Measurements from ENCODE around the gene PLCB4.

Gene PLCB4

GRCh38 chr20:9227896-9228615 lies 159.2 kb downstream of the PLCB4 start:
- in situ Hi-C loops (cut with MboI; ENCODE audit: low pct_unique_long_range_greater_than_20kb, low sequenced_read_pairs, unreplicated experiment) = no loop called here
- DNase-seq (ENCODE audit: low spot score) = no peak
- no peak for TF ChIP-seq CTCF (IDR thresholded peaks at IDR 0.05; ENCODE audit: extremely low read depth, insufficient read depth, missing control alignments)

DNA sequence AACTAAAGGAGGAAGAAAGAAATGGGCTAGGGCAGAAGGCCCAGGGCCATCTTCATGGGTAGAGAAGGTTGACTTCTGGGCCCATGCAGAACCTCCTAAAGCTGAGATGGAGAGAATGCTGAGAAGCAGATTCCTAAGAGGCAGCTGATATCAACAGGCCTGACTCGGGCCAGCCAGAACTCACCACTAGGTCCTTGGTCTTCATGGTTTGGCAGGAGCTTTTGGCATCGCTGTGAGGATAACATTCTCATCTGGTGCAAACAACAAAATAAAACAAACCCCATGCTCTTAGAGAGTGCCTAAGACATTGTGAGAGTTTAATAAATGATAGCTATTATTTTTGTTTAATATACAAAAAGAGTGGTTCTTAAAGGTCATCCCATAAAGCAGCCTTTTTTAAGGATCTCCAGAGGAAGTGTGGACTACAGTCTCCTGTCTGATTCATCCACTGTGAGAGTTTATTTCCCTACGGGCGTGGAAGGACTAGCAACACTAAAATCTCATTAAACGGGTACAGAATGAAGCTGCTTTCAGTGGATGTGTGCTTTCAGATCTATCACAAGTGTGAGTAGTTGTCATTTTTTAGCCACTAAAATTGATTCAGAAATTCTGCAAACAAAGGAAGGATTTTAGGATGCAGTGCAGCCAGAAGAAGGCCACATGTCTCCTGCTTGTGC lies 160.0 kb downstream of the PLCB4 start:
- no peak for DNase-seq (ENCODE audit: low spot score)
- TF ChIP-seq CTCF (IDR thresholded peaks at IDR 0.05; ENCODE audit: extremely low read depth, insufficient read depth, missing control alignments) = no peak
- in situ Hi-C loops (cut with MboI; ENCODE audit: low pct_unique_long_range_greater_than_20kb, low sequenced_read_pairs, unreplicated experiment) = no loop called here

GRCh38 chr20:9230406-9230805 lies 161.5 kb downstream of the PLCB4 start:
- in situ Hi-C loops (cut with MboI; ENCODE audit: low pct_unique_long_range_greater_than_20kb, low sequenced_read_pairs, unreplicated experiment) = no loop called here
- no peak for DNase-seq (ENCODE audit: low spot score)
- TF ChIP-seq CTCF (IDR thresholded peaks at IDR 0.05; ENCODE audit: extremely low read depth, insufficient read depth, missing control alignments) = no peak

DNA sequence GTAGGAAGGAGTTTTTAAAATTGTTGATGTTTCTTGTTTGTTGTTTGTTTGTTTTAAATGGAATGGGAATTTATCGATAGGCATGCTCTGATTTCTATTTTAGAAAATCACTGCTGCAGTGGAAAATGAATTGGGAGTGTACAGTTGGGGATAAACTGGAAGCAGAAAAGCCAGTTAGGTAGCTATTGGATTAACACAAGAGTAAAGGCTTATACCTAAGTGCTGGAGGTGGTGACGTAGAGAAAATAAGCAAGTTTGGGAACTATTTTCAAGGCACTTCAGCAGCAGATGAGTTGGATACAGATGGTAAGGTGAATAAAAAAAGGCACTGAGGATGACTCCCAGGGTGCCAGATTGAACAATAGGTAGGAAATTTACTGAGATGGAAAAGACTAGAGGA lies 164.9 kb downstream of the PLCB4 start:
- in situ Hi-C loops (cut with MboI; ENCODE audit: low pct_unique_long_range_greater_than_20kb, low sequenced_read_pairs, unreplicated experiment) = no loop called here

DNA sequence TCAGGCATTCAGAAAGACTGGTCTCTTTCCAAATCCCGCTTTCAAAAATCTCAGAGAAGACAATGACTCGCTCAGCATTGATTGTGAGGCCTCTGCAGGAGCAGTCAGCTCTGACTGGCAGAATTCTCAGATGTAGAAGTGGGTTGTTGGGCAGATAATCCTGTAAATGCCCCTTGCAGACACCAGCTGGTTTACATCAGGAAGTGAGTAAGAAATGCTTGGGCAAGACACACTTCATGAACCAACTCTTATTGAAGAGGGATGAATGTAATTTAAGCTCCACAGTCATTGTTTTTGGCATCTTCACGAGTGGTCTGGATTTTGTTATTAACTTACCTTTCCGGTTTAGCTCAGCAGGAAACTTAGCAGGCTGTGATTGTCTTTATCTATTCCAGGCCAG lies 166.6 kb downstream of the PLCB4 start:
- DNase-seq (ENCODE audit: low spot score) = no peak
- no peak for TF ChIP-seq CTCF (IDR thresholded peaks at IDR 0.05; ENCODE audit: extremely low read depth, insufficient read depth, missing control alignments)
- in situ Hi-C loops (cut with MboI; ENCODE audit: low pct_unique_long_range_greater_than_20kb, low sequenced_read_pairs, unreplicated experiment) = no loop called here

More for the DNA sequence above, 164.9 kb downstream of the PLCB4 start:
- DNase-seq (ENCODE audit: low spot score) = no peak
- no peak for TF ChIP-seq CTCF (IDR thresholded peaks at IDR 0.05; ENCODE audit: extremely low read depth, insufficient read depth, missing control alignments)

- TF ChIP-seq CTCF (IDR thresholded peaks at IDR 0.05; ENCODE audit: extremely low read depth, insufficient read depth, missing control alignments) = no peak
- in situ Hi-C loops (cut with MboI; ENCODE audit: low pct_unique_long_range_greater_than_20kb, low sequenced_read_pairs, unreplicated experiment) = no loop called here
- no peak for DNase-seq (ENCODE audit: low spot score)
Observed at GRCh38 chr20:9236458-9236857, 167.6 kb downstream of the PLCB4 start.

Data from GM13977 (cell line).